ENCODE data around the gene BBS1. TPM values are rescaled to one million over a fixed set of nuclear protein-coding genes. Genes with fewer than 3 reads are reported as not detected.

BBS1 gene
- total RNA-seq, 1 experiment from 2014 or later, result 29.8 TPM

DNA sequence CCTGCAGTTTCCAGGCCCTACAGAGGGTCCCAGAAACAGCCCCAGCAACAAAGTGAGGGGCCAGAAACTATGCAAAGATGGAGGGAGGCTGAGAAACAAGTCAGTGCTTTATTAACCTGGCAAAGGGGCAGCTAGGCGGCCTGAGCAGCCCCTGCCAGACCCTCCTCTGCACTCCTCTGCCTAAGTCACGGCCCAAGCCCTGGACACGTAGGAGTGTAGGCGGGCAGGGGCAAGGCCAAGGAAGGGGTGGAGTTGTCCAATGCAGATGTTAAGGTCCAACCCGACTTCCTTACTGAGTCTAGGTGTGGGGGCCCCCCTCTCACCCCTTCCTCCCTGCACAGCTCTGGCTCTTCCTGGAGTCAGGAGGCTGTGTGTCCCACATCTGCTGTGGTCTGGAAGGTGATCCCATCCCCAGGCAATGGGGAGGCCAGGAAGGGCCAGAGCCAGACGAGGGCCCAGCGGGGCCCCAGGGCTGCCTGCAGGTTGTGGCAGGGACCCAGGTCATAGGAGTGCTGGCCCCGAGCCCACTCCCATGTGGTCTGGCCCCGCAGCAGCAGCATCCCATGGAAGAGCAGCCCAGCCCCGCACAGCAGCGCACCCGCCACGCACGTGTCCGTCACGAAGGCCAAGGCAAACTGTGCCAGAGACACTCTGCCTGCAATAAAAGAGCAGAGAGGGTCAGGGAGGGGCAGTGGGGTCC is 28.9 kb downstream of the BBS1 start:
- no peak overlapping the region for H2AFZ ChIP-seq (ENCODE audit: low read depth, low read length, poor library complexity, severe bottlenecking)
- ATAC-seq (no peak; the same call in 1 of the 2 replicates), DNase-seq (ENCODE audit: low read depth, low spot score) (no peak)
- intact Hi-C loops (cut with micrococcal nuclease), result no loop called here
- ChIA-PET CTCF (no interaction called here), POLR2A (no interaction called here), RAD21 (ENCODE audit: low non-redundant PET in 1 of 2, low total read pairs in 2 of 2, uncharacterized antibody in 2 of 2, unreplicated experiment in 2 of 2) (no interaction called here)
- no peak for TF ChIP-seq CBX3 (IDR thresholded peaks at IDR 0.05; ENCODE audit: low read depth)
- no peak overlapping the region for H3K4me3 ChIP-seq (replicated peaks in 1 of 2; ENCODE audit: low read depth in 1 of 2, low read length in 2 of 2)
- H3K9me3 ChIP-seq (ENCODE audit: control insufficient read depth in 1 of 2, insufficient read depth in 1 of 2, low read depth in 1 of 2, low read length in 2 of 2), result no peaks in the 10 kb centered on the region
- H3K4me2 ChIP-seq (ENCODE audit: low read length), result no peak overlapping the region
- H3K9ac ChIP-seq (ENCODE audit: low read length), result no peak overlapping the region
- no peaks in the 10 kb centered on the region for H3K4me1 ChIP-seq (ENCODE audit: control insufficient read depth in 1 of 2, insufficient read depth in 2 of 2, low read length in 2 of 2)
- H3K27me3 ChIP-seq (ENCODE audit: insufficient read depth, low read length), result no peaks in the 10 kb centered on the region
- H3K27ac ChIP-seq (ENCODE audit: low read depth, low read length), result no peak overlapping the region
- H3K36me3 ChIP-seq (ENCODE audit: control insufficient read depth in 1 of 2, insufficient read depth in 2 of 2, low read length in 2 of 2), result no peaks in the 10 kb centered on the region
- no TSS peak for BruUV-seq (replicated peaks)
- H3K9me2 ChIP-seq (ENCODE audit: insufficient read depth), result no peaks in the 10 kb centered on the region
- H3K79me2 ChIP-seq (ENCODE audit: insufficient read depth, low read length), result no peaks in the 10 kb centered on the region
- no peaks in the 10 kb centered on the region for H4K20me1 ChIP-seq (ENCODE audit: insufficient read depth)

DNA sequence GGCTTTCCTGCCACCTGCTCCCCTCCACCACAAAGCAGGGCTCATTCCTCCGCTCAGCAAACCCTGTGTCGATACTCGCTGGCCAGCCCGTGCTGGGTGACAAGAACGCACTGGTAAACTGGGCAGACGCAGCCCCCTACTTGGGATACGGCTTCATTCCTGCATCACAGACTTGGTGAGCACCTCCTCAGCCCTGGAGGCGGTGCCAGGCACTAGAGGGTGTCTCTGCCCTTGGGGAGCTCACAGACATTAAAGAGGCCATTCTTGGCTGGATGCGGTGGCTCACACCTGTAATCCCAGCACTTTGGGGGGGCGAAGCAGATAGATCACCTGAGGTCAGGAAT is 29.4 kb downstream of the BBS1 start:
- DNase-seq (ENCODE audit: low read depth, low spot score), result no peak
- H3K9me2 ChIP-seq (ENCODE audit: insufficient read depth), result no peaks in the 10 kb centered on the region
- no peak overlapping the region for H3K27ac ChIP-seq (ENCODE audit: low read depth, low read length)
- no peaks in the 10 kb centered on the region for H3K79me2 ChIP-seq (ENCODE audit: insufficient read depth, low read length)
- no peak overlapping the region for H3K9ac ChIP-seq (ENCODE audit: low read length)
- H3K4me1 ChIP-seq (ENCODE audit: control insufficient read depth in 1 of 2, insufficient read depth in 2 of 2, low read length in 2 of 2), result peaks cover 0 to under 1% of the 10 kb centered on the region in 2 experiments; a peak in 2 of 4 replicates
- BruUV-seq (replicated peaks), result no TSS peak
- H2AFZ ChIP-seq (ENCODE audit: low read depth, low read length, poor library complexity, severe bottlenecking), result no peak overlapping the region
- ATAC-seq, result no peak
- H3K9me3 ChIP-seq (ENCODE audit: control insufficient read depth in 1 of 2, insufficient read depth in 1 of 2, low read depth in 1 of 2, low read length in 2 of 2), result no peaks in the 10 kb centered on the region
- RAD21 ChIA-PET (ENCODE audit: low non-redundant PET in 1 of 2, low total read pairs in 2 of 2, uncharacterized antibody in 2 of 2, unreplicated experiment in 2 of 2), result no interaction called here
- CTCF ChIA-PET, result no interaction called here
- TF ChIP-seq, protein P1, sequence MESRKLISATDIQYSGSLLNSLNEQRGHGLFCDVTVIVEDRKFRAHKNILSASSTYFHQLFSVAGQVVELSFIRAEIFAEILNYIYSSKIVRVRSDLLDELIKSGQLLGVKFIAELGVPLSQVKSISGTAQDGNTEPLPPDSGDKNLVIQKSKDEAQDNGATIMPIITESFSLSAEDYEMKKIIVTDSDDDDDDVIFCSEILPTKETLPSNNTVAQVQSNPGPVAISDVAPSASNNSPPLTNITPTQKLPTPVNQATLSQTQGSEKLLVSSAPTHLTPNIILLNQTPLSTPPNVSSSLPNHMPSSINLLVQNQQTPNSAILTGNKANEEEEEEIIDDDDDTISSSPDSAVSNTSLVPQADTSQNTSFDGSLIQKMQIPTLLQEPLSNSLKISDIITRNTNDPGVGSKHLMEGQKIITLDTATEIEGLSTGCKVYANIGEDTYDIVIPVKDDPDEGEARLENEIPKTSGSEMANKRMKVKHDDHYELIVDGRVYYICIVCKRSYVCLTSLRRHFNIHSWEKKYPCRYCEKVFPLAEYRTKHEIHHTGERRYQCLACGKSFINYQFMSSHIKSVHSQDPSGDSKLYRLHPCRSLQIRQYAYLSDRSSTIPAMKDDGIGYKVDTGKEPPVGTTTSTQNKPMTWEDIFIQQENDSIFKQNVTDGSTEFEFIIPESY (IDR thresholded peaks at IDR 0.05; ENCODE audit: extremely low read depth, insufficient replicate concordance, low read length), result no peak
- TF ChIP-seq ZNF274 (IDR thresholded peaks at IDR 0.05; ENCODE audit: low read depth, low read length), result no peak
- TF ChIP-seq CBX3 (IDR thresholded peaks at IDR 0.05; ENCODE audit: low read depth), result no peak
- TF ChIP-seq JUND (IDR thresholded peaks at IDR 0.05), result no peak
- TF ChIP-seq ELF1 (IDR thresholded peaks at IDR 0.05; ENCODE audit: borderline replicate concordance, low read depth), result no peak
- TF ChIP-seq EZH2phosphoT487 (IDR thresholded peaks at IDR 0.05; ENCODE audit: borderline replicate concordance), result no peak
- TF ChIP-seq, protein P2, sequence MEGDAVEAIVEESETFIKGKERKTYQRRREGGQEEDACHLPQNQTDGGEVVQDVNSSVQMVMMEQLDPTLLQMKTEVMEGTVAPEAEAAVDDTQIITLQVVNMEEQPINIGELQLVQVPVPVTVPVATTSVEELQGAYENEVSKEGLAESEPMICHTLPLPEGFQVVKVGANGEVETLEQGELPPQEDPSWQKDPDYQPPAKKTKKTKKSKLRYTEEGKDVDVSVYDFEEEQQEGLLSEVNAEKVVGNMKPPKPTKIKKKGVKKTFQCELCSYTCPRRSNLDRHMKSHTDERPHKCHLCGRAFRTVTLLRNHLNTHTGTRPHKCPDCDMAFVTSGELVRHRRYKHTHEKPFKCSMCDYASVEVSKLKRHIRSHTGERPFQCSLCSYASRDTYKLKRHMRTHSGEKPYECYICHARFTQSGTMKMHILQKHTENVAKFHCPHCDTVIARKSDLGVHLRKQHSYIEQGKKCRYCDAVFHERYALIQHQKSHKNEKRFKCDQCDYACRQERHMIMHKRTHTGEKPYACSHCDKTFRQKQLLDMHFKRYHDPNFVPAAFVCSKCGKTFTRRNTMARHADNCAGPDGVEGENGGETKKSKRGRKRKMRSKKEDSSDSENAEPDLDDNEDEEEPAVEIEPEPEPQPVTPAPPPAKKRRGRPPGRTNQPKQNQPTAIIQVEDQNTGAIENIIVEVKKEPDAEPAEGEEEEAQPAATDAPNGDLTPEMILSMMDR (IDR thresholded peaks at IDR 0.05 in 2 of 3, conservative IDR thresholded peaks at IDR 0.05 in 1 of 3; ENCODE audit: borderline replicate concordance in 1 of 3, insufficient read depth in 1 of 3, low read depth in 2 of 3, low read length in 2 of 3), result no peak
- no peak for TF ChIP-seq TCF7L2 (IDR thresholded peaks at IDR 0.05; ENCODE audit: borderline replicate concordance, extremely low read depth, insufficient read depth, insufficient read length)
- TF ChIP-seq RAD21 (IDR thresholded peaks at IDR 0.05; ENCODE audit: low read depth), result no peak
- no peak for TF ChIP-seq SP1 (IDR thresholded peaks at IDR 0.05; ENCODE audit: low read depth)
- TF ChIP-seq SRF (IDR thresholded peaks at IDR 0.05; ENCODE audit: low read depth), result no peak
- TF ChIP-seq, protein P3, sequence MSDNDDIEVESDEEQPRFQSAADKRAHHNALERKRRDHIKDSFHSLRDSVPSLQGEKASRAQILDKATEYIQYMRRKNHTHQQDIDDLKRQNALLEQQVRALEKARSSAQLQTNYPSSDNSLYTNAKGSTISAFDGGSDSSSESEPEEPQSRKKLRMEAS (IDR thresholded peaks at IDR 0.05), result no peak
- TF ChIP-seq POLR2AphosphoS5 (IDR thresholded peaks at IDR 0.05; ENCODE audit: low read depth, low read length), result no peak
- no peak for TF ChIP-seq CEBPB (IDR thresholded peaks at IDR 0.05; ENCODE audit: low read depth)
- TF ChIP-seq, protein P4, sequence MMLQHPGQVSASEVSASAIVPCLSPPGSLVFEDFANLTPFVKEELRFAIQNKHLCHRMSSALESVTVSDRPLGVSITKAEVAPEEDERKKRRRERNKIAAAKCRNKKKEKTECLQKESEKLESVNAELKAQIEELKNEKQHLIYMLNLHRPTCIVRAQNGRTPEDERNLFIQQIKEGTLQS (IDR thresholded peaks at IDR 0.05), result no peak
- no peak for TF ChIP-seq FOSL1 (IDR thresholded peaks at IDR 0.05; ENCODE audit: low read depth)
- TF ChIP-seq ZFX (IDR thresholded peaks at IDR 0.05), result no peak
- no peaks in the 10 kb centered on the region for H3K36me3 ChIP-seq (ENCODE audit: control insufficient read depth in 1 of 2, insufficient read depth in 2 of 2, low read length in 2 of 2)
- intact Hi-C loops (cut with micrococcal nuclease), result no loop called here
- H3K4me2 ChIP-seq (ENCODE audit: low read length), result no peak overlapping the region
- no peaks in the 10 kb centered on the region for H3K27me3 ChIP-seq (ENCODE audit: insufficient read depth, low read length)
- no peaks in the 10 kb centered on the region for H4K20me1 ChIP-seq (ENCODE audit: insufficient read depth)
- H3K4me3 ChIP-seq (replicated peaks in 1 of 2; ENCODE audit: low read depth in 1 of 2, low read length in 2 of 2), result no peak overlapping the region
- POLR2A ChIA-PET, result no interaction called here
